ENCODE data around the gene OR2A14. TPM values are rescaled to one million over a fixed set of nuclear protein-coding genes. Genes with fewer than 3 reads are reported as not detected.
"Not testable (repeated sequence)": the region's sequence is repeated elsewhere in the genome, so short reads cannot be mapped to it uniquely, and the experiment has no call there.

Gene OR2A14, protein sequence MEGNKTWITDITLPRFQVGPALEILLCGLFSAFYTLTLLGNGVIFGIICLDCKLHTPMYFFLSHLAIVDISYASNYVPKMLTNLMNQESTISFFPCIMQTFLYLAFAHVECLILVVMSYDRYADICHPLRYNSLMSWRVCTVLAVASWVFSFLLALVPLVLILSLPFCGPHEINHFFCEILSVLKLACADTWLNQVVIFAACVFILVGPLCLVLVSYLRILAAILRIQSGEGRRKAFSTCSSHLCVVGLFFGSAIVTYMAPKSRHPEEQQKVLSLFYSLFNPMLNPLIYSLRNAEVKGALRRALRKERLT
- not detected in 2 replicates for total RNA-seq

DNA sequence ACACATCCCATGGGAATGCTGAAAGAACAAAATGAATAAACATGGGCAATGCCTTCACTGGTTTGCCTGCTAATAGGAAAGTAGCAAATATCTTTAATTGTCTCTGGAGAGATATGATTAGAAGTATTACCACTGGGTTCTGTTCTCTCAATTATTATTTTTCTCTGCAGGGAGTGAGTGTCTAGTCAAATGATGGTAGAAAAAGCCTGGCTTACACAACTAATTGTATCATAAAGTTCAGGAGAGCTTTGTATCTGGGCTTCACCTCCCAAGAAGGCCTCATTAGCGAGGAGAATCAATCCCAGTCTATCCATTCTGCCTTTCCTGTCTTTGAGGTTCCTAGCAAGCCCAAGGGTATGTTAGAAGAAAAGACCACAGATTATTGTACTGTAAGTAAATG, at the start of gene OR2A14:
TSS of gene OR2A14 (plus strand) at position 301 of the 400 bp plus-strand sequence. CDS start 5,937 bp downstream, outside the sequence.
- no peak for DNase-seq (ENCODE audit: low read depth in 2 of 2)

DNA sequence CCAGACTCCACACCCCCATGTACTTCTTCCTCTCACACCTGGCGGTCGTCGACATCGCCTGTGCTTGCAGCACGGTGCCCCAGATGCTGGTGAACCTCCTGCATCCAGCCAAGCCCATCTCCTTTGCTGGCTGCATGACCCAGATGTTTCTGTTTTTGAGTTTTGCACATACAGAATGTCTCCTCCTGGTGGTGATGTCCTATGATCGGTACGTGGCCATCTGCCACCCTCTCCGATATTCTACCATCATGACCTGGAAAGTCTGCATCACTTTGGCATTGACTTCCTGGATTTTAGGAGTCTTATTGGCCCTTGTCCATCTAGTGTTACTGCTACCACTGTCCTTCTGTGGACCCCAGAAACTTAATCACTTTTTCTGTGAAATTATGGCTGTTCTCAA, 48.6 kb upstream of the OR2A14 start:
- DNase-seq (ENCODE audit: low read depth in 2 of 2), result no peak

DNA sequence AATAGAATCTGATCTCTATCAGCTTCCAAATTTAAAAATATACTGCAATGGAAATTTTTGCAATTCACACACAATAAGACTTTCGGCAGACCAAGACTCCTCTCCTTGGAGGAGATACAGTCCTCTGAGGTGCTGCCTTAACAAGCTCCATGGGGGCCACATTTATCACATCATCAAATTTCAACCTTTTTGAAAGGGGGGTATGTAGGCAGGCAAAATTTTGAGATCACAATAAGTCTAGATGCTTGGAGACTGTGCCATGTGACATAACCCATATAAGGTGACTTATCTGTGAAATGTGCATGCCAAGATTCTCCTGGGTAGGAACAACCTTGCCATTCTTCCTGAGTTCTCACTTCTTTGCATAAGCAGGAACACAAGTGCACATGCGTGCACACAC, 37.0 kb upstream of the OR2A14 start, which contains the start of gene OR2A12:
TSS of gene OR2A12 (plus strand) at position 301 of the 400 bp plus-strand sequence. CDS start 8,830 bp downstream, outside the sequence.
- no peak for DNase-seq (ENCODE audit: low read depth in 2 of 2)

DNA sequence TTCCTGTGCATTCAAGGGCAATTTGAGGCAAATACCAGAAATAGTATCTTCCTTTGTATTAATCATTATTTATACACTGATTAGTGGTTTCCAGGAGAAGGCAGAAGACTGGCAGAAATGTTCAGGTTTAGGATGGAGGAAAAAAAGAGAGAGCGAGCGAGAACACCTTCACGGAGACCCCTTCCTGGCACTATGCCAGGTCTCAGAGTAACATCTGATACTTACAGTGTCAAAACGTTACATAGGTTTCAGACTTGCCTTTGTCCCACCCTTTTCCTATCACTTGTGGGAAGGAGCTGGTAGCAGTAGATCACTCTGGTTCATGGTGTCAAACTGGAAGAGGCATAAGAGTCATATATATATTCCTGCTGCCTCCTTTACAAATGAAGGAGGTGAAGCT, 36.2 kb upstream of the OR2A14 start:
- no peak for DNase-seq (ENCODE audit: low read depth in 2 of 2)

DNA sequence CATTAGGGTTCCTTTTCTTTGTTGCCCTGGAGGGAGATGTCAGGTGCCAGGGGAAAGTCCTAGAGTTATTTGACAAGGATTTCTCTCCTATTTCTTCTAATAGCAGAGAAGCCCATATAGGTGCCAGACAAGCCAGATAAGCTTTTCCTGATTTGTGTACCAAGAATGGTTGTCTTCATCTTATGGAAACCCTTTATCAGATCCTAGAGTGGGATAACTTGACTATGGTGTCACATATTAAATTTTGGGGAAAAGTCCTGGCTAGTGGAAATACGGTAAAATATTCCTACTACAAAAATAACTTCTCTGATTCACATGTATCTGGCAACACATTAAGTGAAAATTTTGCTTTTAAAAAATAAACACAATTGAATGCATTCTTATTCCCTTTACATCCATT, 35.7 kb upstream of the OR2A14 start:
- DNase-seq (ENCODE audit: low read depth in 2 of 2), result no peak

DNA sequence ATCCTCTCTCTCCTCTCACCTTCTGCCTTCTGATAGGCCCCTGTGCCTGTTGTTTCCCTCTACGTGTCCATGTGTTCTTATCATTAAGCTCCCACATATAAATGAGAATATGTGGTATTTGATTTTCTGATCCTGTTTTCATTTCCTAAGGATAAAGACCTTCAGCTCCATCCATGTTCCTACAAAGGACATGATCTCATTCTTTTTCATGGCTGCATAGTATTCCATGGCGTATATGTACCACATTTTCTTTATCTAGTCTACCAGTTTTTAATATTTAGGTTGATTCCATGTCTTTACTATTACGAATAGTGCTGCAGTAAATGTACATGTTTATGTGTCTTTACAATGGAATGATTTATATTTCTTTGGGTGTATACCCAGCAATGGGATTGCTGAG, 32.3 kb upstream of the OR2A14 start:
- no peak for DNase-seq (ENCODE audit: low read depth in 2 of 2)

DNA sequence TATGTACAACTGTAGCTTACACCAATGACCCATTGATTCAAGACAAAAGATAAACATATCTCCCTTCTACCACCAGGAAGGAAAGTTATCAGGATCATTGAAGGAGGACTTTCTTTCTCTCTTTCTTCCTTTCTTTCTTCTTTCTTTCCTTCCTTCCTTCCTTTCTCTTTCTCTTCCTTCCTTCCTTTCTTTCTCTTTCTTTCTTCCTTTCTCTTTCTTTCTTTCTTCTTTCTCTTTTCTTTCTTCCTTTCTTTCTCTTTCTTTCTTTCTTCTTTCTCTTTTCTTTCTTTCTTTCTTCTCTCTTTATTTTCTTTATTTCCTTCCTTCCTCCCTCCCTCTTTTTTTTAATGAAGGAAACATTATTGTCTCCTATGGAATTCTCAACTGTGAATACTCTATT, 24.2 kb upstream of the OR2A14 start:
- no peak for DNase-seq (ENCODE audit: low read depth in 2 of 2)

DNA sequence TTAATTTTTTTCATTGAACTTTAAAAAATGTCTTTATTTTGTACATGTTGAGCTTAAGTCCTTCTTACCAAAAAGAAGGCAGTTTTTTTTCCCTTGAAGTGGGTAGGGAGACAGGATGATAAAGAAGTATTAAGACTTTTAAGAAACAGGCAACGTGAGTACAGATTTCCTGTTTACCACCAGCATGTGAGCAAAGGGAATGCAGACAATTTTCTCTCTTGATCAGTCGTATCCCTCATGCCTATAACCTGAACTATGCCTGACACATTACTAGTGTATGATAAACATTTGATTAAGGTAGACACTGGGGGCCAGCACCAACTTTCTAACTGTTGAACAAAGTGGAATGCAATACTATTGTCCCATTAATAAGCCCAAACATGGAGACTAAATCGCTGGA, 22.4 kb upstream of the OR2A14 start:
- no peak for DNase-seq (ENCODE audit: low read depth in 2 of 2)

DNA sequence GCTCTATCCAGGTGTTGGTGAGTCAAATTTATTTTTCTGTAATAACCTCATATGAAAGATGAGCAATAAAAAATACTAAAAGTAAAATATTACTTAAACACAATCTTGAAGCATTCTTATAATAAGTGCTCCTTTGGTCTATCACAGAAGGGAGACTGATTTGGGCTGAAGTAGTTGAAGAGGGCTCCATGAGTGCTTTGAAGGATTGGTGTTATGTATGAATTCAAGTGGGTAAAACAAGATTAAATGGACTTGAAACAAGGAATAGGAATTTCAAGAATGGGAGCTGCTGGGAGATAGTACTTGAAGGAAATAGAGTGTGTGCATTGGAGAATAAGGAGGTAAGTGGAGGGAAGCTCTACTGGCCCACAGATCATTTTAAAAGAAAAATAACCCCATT, 20.9 kb upstream of the OR2A14 start:
- DNase-seq (ENCODE audit: low read depth in 2 of 2), result no peak

DNA sequence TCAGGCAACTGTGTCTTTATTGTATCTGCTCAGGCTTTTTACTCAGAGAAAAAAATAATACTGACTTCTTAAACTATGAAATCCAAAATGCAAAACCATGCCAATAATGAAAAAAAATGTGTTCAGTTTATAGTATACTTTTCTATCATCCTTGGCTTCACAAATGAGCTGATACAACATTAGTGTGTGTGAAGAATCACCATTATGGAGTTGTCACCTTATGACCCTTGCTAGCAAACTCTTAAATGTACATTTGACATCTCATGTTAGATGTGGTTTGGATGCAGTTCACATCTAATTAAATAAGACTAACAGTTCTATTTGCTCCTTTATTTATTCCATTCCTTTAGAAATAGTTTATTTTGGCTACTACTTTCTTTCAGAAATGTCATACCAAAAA, 17.8 kb upstream of the OR2A14 start:
- no peak for DNase-seq (ENCODE audit: low read depth in 2 of 2)

DNA sequence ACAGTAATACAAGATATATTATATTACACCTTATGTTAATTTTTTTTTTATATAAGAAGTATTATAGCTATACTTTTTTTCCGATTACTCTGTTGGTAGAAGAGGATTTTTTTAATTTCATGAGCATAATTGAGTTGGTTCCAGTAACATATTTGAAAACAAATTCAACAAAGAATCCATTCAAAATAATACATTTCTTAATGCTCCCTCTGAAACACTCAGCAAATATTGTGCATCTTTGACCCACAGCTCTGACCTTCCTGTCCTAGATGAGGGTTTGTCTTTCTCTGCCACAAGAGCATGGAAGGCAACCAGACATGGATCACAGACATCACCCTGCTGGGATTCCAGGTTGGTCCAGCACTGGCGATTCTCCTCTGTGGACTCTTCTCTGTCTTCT, 13.7 kb upstream of the OR2A14 start, which contains the start of gene OR2A2:
TSS of gene OR2A2 (plus strand) at position 301 of the 400 bp plus-strand sequence. CDS start at position 301, 0 bp downstream.
- DNase-seq (ENCODE audit: low read depth in 2 of 2), result no peak

DNA sequence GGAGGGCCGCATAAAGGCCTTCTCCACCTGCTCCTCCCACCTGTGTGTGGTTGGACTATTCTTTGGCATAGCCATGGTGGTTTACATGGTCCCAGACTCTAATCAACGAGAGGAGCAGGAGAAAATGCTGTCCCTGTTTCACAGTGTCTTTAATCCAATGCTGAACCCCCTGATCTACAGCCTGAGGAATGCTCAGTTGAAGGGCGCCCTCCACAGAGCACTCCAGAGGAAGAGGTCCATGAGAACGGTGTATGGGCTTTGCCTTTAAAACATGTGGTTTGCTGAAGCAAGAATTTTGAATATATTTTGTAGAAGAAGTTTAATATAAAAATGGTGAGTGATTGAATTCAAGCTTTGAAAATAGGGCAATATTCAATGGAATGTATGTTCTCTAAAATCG, 12.7 kb upstream of the OR2A14 start:
- DNase-seq (ENCODE audit: low read depth in 2 of 2), result no peak

DNA sequence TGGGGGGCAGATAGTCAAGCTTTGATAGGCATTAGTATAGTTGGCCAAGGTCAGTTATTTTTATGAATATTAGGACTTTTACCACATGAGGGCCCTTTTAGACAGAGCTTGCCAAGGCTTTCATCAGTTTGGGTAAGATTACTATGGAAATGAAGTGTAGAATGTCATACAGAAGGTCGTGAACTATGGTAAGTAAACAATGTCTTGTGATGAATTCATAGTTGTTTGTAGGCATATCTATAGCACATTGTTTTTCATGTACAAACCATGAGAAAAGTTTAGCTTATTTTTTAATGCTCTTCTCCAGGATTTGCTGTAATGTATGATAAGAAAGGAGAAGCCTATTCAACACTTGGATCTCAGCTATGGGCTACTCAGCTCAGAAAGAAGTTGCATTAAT, 9.3 kb upstream of the OR2A14 start:
- DNase-seq (ENCODE audit: low read depth in 2 of 2), result no peak

DNA sequence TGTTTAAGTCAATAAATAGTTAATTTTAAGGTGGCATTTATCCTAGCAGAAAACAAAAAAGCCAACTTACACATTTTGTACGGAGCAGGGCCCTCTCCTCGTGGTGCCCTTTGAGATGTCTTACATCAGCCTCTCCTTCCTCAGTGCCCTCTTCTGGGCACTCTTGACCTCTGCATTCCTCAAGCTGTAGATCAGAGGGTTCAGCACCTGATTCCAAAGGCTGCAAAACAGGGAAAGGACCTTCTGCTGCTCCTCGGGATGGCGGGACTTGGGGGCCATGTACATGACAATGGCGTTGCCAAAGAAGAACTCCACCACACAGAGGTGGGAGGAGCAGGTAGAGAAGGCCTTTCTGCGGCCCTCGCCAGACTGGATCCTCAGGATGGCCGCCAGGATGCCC, 4.6 kb upstream of the OR2A14 start:
- DNase-seq (ENCODE audit: low read depth in 2 of 2), result no peak

DNA sequence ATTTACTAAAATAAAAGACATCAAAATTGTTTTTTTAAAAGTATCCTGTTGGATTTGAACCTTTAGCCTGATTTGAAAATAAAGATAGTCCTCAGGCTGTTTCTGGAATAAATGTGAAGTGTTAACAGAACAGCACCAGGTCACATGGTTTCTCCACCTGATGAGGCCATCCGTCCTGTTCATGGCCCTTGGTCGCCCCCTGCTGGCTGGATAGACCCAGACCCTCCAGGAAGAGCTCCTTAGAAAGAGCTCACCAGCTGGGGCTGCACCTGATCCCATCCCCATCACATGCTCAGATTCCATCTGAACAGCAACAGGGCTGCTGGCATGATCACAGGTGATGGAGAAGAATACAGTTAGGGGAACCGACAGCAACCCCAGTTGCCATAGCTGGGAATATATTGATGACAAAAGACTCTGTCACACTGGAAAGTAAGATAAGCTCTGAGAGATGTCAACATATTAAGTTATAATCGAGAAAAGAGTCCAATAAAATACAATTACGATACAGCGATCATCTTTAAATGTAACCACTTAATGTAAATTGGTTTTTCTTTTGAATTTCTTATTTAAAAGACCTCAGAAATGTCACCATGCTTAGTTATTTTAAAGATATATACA, 4.8 kb downstream of the OR2A14 start:
- peak; percentile 40 to 83 for DNase-seq (ENCODE audit: low read depth in 2 of 2)

DNA sequence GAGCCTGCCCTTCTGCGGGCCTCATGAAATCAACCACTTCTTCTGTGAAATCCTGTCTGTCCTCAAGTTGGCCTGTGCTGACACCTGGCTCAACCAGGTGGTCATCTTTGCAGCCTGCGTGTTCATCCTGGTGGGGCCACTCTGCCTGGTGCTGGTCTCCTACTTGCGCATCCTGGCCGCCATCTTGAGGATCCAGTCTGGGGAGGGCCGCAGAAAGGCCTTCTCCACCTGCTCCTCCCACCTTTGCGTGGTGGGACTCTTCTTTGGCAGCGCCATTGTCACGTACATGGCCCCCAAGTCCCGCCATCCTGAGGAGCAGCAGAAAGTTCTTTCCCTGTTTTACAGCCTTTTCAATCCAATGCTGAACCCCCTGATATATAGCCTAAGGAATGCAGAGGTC, 6.6 kb downstream of the OR2A14 start:
- not testable (repeated sequence) for DNase-seq (ENCODE audit: low read depth in 2 of 2)

DNA sequence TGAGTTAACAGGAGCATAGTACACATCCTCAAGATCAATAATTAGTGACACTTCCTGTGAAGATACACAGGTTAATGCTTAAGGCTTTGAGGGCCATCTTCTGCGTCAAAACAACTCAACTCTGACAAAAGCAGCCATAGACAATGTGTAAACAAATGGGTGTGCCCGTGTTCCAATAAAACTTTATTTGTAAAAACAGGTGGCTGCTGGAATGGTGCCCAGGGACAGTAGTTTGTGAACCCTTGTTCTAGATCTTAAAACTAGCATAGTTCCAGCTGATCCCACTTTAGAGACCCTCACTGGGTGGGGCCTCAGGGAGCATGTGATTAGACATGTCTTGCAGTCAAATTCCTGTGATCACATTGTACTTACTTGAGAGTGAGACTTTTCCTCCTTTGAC, 7.8 kb downstream of the OR2A14 start:
- DNase-seq (ENCODE audit: low read depth in 2 of 2), result no peak

DNA sequence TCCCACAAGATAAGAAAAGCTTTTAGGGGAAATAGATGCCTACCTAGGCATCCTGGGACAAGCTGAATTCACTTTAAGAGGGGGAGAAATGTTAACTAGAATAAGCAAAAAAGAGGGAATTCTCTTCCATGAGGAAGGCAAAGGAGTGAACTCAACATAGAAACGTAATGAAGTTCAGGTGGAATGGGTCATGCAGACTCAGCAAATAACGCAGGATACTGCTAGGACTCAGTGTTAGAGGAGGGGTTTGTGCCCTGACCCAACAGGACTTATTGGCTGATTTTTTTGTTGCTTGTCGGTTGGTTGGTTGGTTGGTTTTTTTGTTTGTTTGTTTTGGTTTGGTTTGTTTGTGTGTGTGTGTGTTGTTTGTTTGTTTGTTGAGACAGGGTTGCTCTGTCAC, 9.3 kb downstream of the OR2A14 start:
- DNase-seq (ENCODE audit: low read depth in 2 of 2), result no peak

DNA sequence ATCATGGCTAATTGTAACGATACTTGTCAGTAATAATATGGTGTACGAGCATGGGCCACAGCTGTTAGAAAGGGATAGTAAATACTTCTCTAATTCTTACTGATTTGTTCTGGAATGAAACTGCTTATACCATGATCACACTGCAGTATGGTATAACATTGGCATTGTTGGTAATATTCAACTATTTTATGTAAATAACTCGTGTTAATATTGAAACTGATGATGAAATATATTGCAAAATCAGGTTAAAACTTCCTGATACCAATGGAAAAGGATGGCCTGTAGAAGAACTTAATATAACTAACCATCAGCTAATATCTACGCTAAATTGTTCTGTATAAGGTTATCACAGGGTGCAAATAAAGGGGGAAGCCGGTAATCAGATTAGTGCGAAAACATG, 10.3 kb downstream of the OR2A14 start:
- DNase-seq (ENCODE audit: low read depth in 2 of 2), result no peak

DNA sequence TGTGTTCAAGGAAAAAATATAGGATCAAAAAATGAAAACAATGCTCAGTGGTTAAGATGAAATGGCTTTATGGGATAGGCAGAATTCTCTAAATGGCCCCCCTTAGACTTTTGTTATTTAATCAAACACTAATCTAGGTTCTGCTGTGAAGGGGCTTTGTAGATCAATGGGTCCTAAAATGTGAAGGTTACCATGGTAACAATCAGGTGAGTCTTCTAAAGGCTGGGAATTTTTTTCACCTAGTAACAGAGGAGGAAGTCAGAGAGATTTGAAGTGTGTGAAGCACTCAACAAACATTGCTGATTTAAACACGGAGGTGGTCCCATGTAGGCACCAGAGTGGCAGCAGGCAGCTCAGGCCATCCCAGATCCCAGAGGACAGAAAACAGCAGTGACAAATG, 11.1 kb downstream of the OR2A14 start:
- DNase-seq (ENCODE audit: low read depth in 2 of 2), result no peak

DNA sequence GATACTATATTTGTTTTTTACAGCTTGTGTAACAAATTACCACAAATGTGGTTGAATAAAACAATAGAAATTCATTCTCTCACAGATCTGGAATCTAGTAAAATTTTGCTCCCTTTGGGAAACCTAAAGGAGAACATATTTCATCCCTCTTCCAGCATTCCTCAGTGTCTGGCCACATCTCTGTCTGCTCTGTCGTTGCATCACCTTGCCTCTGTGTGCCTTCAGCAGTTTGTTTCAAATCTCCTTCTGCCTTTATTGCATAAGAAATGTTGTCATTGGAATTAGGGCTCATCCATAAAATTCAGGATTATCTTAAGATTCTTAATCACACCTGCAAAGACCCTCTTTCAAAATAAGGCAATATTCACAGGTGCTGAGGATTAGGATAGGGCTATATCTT, 14.5 kb downstream of the OR2A14 start:
- no peak for DNase-seq (ENCODE audit: low read depth in 2 of 2)

DNA sequence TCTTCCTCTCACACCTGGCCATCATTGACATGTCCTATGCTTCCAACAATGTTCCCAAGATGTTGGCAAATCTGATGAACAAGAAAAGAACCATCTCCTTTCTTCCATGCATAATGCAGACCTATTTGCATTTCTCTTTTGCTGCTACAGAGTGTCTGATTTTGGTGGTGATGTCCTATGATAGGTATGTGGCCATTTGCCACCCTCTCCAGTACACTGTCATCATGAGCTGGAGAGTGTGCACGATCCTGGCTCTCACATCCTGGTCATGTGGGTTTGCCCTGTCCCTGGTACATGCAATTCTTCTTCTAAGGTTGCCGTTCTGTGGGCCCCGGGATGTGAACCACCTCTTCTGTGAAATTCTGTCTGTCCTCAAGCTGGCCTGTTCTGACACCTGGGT, 19.2 kb downstream of the OR2A14 start:
- no peak for DNase-seq (ENCODE audit: low read depth in 2 of 2)

DNA sequence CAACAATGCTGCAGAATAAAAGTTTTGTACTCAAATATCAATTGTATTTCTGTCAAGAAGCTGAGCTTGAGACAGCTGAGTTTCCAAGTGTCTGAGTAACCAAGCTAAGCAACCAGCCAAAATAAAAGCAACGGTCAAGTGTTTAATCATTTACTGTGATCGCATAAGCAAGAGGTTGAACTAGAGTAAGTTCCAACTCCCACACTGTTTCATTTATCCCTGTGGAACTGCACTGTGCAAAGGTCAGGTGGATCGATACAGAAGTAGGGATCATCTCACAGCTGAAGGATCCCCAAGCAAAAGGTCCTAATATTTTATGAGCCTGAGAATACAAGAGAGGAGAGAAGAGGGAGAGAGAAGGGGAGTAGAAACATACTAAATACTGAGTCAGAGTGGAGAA, 21.4 kb downstream of the OR2A14 start:
- DNase-seq (ENCODE audit: low read depth in 2 of 2), result no peak
